Measurements from ENCODE around the gene PARD3.
"Not testable (repeated sequence)": the region's sequence is repeated elsewhere in the genome, so short reads cannot be mapped to it uniquely, and the experiment has no call there.

The PARD3 gene

DNA sequence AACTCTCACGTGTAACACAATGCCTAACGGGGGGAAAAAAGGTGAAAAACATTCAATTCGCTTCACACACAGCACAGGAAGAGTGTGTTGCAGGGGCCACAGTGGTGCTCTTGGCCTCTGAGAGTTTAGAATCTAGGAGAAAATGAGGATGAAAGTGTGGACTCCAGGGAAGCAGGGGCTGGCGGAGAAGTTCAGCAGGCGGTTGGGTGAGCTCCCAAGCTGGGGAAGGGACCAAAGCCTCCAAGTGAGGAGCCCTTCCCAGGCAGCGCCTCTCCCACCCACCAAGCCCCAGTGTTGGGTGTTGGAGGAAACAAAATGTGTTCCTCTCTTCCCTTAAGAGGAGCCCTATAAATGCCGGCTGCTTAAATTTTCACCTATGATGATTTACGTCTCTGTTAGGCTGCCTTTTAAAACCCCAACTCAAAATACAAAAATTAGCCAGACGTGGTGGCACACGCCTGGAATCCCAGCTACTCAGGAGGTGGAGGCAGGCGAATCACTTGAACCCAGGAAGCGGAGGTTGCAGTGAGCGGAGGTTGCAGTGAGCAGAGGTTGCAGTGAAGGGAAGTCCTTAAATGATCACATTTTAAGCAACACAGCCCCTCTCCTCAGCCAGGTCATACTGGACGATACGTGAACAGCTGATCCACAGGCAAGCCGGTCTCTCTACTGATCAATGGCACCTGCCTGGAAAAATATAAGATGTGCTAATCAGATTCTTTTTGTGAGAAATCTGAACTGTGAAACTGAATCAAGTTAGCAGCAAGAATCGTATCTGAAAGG lies 735.2 kb downstream of the PARD3 start:
- no peak for DNase-seq

DNA sequence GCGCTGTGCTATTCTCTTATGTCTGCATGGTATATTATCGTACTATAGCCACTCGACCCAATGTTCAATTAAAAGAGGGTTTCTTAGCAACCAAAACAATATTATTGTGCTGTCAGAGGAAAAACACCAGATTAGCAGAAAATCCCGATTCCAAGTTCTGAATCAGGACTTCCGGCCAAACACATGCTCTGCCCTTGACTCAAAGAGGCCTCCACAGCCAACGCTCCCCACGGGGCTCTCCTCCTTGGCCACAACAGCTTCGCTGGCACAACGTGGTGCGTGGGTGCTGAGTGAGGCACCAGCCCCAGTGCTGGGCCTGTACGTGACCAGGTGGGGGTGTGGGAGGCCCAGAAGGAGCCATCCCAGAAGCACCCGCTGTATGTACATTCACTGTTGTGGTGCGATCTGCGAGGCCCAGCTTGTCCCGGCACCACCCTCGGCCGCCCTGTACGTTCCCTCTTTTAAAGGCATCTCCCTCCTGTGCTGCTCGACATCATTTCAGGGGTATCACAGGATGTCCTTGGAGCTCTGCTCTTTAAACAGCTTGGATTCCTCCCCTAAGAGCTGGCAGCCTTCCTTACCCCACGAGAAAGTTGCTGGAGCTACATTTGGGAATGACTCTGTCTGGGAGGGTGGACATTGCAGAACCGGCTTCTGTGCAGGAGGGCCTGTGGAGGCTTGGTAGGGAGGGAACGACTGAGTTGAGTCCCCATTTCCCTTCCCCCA lies 736.2 kb downstream of the PARD3 start:
- peak; percentile 71 for DNase-seq

DNA sequence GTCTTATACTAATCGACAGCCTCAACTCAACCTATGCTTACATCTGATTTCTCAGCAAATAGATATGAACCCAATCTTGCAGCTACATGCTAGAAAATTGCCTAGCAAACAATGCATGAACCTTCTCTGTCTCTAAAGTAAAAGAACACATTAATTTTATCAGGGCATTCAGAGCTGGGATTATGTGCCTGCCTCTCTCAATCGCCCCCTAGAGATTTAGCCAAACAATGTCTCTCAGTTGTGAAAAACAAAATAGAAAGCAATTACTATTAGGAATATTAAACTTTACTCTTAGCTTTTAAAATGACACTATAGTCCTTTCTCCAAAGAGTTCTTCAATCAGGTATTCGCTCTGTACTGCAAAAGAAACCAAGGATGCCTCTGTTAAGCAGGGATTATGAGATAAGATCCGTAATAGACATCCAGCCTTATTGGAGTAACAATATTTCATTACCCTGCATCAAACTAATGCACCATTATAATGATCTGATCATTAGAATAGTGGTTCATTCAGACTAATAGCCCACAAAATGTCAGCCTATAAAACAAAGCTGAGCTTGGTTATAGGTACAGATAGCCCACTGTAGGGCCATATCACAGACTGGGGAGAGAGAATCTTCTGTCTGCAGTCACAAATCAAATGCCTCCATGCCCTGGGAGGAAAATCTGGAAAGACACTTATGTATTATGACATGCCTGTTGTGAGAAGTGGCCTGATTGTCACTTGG lies 736.9 kb downstream of the PARD3 start:
- DNase-seq: no peak

DNA sequence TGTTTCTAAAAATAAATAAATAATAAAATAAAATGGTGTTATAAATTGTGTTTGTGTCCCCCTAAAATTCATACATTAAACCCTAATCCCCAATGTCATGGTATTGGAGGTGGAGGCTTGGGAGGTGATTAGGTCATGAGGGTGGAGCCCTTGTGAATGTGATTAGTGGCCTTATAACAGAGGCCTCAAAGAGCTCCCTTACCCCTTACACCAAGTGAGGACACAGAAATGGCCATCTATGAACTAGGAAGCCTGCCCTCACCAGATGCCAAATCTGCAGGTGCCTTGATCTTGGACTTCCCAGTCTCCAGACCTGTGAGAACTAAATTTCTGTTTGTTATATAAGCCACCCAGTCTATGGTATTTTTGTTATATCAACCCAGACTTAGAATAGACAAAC lies 738.7 kb downstream of the PARD3 start:
- no peak for DNase-seq

DNA sequence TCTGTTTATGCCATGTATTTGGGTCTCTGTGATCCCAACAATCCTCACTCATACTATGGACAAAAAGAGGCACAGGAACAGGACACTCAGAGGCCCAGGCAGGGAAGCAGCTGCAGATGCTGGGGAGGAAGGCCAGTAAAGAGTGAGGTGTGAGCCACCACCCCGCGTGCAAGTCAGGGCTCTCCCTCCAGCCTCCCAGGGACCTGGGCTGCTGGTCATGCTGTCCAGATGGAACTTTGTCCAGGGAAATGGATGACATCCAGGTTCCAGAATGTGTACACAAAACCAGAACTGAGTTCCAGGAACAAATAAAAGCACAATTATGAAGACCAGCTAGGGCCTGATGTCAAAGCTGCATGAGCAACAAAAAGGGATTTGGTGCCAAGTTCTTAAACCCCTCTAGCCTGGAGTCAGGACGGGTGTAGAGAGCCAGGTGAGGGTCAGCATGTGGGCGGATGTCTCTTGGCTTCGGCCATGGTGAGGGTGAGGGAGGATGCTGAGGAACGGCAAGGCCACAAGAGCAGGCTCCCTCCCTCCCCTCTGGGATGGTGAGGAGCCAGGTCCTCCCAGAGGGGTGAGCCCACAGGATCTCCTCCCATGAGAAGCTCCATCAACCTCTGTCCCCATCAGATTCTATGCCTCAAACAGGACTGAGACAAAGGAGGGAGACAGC lies 739.7 kb downstream of the PARD3 start:
- DNase-seq: peak; percentile 55

DNA sequence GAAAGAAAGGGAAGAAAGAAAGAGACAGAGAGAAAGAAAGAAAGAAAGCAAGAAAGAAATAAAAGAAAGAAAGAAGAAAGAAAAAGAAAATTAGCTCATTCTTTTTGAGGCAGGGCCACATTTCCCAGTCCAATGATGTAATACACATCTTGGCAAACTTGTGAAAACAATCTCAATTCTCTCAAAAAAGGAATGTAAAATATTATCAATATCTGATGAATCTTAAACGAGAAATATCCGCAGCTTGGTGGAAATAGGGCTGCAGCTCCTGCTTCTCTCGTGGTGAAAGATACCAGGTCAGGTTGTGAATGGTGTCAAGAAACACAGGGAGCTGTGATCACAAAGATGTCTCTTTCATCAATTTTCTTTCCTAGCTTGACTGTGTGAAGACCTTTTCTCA lies 741.0 kb downstream of the PARD3 start:
- DNase-seq: no peak

DNA sequence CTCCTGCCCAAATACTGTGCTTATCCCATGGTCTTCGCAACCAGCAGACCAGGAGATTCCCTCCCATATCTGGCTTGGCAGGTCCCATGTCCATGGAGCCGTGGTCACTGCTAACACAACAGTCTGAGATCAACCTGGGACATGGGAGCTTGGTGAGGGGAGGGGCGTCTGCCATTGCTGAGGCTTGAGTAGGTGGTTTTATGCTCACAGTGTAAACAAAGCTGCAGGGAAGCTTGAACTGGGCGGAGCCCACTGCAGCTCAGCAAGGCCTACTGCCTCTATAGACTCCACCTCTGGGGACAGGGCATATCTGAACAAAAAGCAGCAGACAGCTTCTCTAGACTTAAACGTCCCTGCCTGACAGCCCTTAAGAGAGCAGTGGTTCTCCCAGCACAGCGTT lies 747.4 kb downstream of the PARD3 start:
- not testable (repeated sequence) for DNase-seq

DNA sequence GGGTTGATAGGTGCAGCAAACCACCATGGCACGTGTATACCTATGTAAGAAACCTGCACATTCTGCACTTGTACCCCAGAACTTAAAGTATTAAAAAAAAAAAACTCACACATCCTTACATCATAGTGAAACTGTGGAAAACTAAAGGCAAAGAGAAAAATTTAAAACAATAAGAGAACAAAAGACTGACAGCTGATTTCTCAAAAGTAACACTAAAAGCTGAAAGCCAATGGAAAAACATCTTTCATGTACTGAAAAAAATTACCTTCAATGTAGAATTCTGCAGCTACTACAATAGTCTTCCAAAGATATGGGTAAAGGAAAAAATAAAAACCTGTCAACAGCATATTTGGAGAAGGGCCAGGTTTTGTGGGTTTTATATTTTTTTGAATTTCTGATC lies 751.5 kb downstream of the PARD3 start:
- DNase-seq: no peak

DNA sequence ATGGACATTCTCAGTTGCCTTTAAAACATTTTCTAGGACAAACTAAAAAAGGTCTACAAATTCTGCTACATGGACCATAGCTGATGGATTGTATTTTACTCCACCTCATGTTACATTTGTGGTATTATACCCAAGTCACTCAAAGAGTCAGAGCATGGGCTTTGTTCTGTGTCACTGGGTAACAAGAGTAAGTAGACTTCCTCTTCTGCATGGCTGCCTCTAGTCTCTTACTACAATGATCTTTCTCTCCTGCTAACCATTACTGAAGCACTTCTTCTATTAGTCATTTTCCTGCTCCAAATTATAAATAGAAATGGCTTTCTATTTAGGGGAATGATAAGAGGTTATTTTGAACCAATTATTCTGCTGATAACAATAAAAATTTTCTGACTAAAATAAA lies 753.3 kb downstream of the PARD3 start:
- no peak for DNase-seq

All from femur (tissue), 1 donor.